Endothelial cell of umbilical vein (primary cell): ENCODE results near the gene ELK3. TPM values are rescaled to one million over a fixed set of nuclear protein-coding genes. Genes with fewer than 3 reads are reported as not detected.

Experiments
- BruUV-seq: library from RNA; stranded (reverse); fragments of 400-500 nt; replicated peaks from 2 replicates; lab custom pipeline; 2021; lab: Mats Ljungman, UMichigan
- CTCF ChIA-PET: fragments of 300-600, 350-600 bp; sonication (Branson Sonifier 250); formaldehyde crosslinking; loops from one replicate; lab custom pipeline; 2021; ENCODE audit warnings: antibody characterized with exemption, inconsistent platforms; lab: Charles Lee
- POLR2A ChIA-PET: fragments of 300-600, 350-600 bp; sonication (Branson Sonifier 250); formaldehyde crosslinking; loops from one replicate; lab custom pipeline; 2021; ENCODE audit warnings: antibody characterized with exemption, inconsistent platforms; lab: Charles Lee
- DNase-seq: peaks from one replicate; pipeline ENCODE4 v3.0.0-alpha.2; 2011; ENCODE audit warnings: low read depth, low spot score
- FAIRE-seq: peaks from 2 replicates; lab custom pipeline; 2011; peaks lifted over from hg19 to GRCh38; lab: Jason Lieb, UNC
- H2AFZ ChIP-seq: 2 replicates; pipeline ENCODE4 v1.6.0; 2012; ENCODE audit warnings: low read depth, low read length, control low read depth, inconsistent platforms
- H3K27ac ChIP-seq: 2 replicates; pipeline ENCODE4 v1.5.1; 2011; ENCODE audit warnings: low read depth, mild to moderate bottlenecking, control low read depth, low read length, moderate library complexity; ENCODE audit not compliant: insufficient read depth
- H3K27me3 ChIP-seq, 2 experiments: 2 replicates each; pipeline versions ENCODE4 v1.6.0 to v1.6.1; 2011; ENCODE audit warnings: low read length in 2 of 2, mixed read lengths in 1 of 2; ENCODE audit not compliant: control insufficient read depth in 2 of 2, insufficient read depth in 2 of 2
- H3K36me3 ChIP-seq, 2 experiments: 2 replicates in 1 of 2; 3 replicates in 1 of 2; pipeline ENCODE4 v1.5.1; 2011; ENCODE audit warnings: low read length in 2 of 2, mild to moderate bottlenecking in 1 of 2, moderate library complexity in 1 of 2; ENCODE audit not compliant: control insufficient read depth in 2 of 2, insufficient read depth in 2 of 2; ENCODE audit errors: extremely low read depth in 1 of 2
- H3K4me1 ChIP-seq: 3 replicates; pipeline ENCODE4 v1.5.1; 2011; ENCODE audit warnings: mild to moderate bottlenecking, low read length; ENCODE audit not compliant: control insufficient read depth, insufficient read depth; ENCODE audit errors: extremely low read depth
- H3K4me2 ChIP-seq: 2 replicates; pipeline ENCODE4 v1.6.1; 2011; ENCODE audit warnings: low read length, control low read depth, mixed read lengths; ENCODE audit not compliant: insufficient read depth
- H3K4me3 ChIP-seq, 3 experiments: fragments of 200-600 bp in 1 of 3; sonication (generic), shearing (Covaris generic) in 1 of 3; replicated peaks in 1 of 3; 2 replicates each; pipeline ENCODE4 v1.5.1; 2011 to 2016; ENCODE audit warnings: control low read depth in 3 of 3, low read length in 3 of 3, mild to moderate bottlenecking in 2 of 3, inconsistent platforms in 1 of 3, low read depth in 1 of 3, moderate library complexity in 1 of 3; ENCODE audit not compliant: insufficient read depth in 1 of 3
- H3K79me2 ChIP-seq: 2 replicates; pipeline ENCODE4 v1.6.0; 2012; ENCODE audit warnings: low read length, inconsistent platforms; ENCODE audit not compliant: control insufficient read depth, insufficient read depth
- H3K9ac ChIP-seq: replicated peaks from 2 replicates; pipeline ENCODE3; 2011; ENCODE audit warnings: low read length, control low read depth; ENCODE audit not compliant: insufficient read depth; ENCODE audit errors: extremely low read depth
- H3K9me1 ChIP-seq: replicated peaks from 3 replicates; pipeline ENCODE4 v1.6.0; 2011; ENCODE audit warnings: mild to moderate bottlenecking, low read length; ENCODE audit not compliant: control insufficient read depth, insufficient read depth; ENCODE audit errors: extremely low read depth
- H3K9me3 ChIP-seq: replicated peaks from 2 replicates; pipeline ENCODE4 v1.5.1; 2012; ENCODE audit warnings: low read length, inconsistent platforms; ENCODE audit not compliant: control insufficient read depth, insufficient read depth
- H4K20me1 ChIP-seq: replicated peaks from 2 replicates; pipeline ENCODE3; 2011; ENCODE audit warnings: mild to moderate bottlenecking, low read length; ENCODE audit not compliant: control insufficient read depth, insufficient read depth; ENCODE audit errors: extremely low read depth
- EZH2 ChIP-seq: IDR thresholded peaks from 2 replicates; pipeline ENCODE4 v1.6.1; 2012; ENCODE audit warnings: borderline replicate concordance, low read depth, mild to moderate bottlenecking, moderate library complexity, low read length, inconsistent platforms; ENCODE audit not compliant: severe bottlenecking
- FOS ChIP-seq: IDR thresholded peaks from 2 replicates; pipeline ENCODE4 v1.6.1; 2011; ENCODE audit warnings: mild to moderate bottlenecking, low read length, moderate library complexity, borderline replicate concordance; ENCODE audit not compliant: insufficient read depth
- GATA2 ChIP-seq: IDR thresholded peaks from 2 replicates; pipeline ENCODE4 v1.7.0; 2011; ENCODE audit warnings: low read depth, mild to moderate bottlenecking, moderate library complexity, mixed read lengths, low read length; ENCODE audit not compliant: insufficient read length, insufficient read depth
- JUN ChIP-seq: IDR thresholded peaks from 2 replicates; pipeline ENCODE4 v1.6.1; 2011; ENCODE audit warnings: borderline replicate concordance, low read depth; ENCODE audit not compliant: insufficient read length, insufficient read depth
- MAX ChIP-seq: IDR thresholded peaks from 2 replicates; pipeline ENCODE4 v1.6.1; 2011; ENCODE audit not compliant: insufficient read depth, insufficient read length
- MYC ChIP-seq: IDR thresholded peaks from one replicate; pipeline ENCODE4 v1.6.1; 2011; ENCODE audit warnings: mild to moderate bottlenecking, low read depth, low read length
- POLR2A ChIP-seq: IDR thresholded peaks from 2 replicates; pipeline ENCODE4 v1.6.1; 2012; ENCODE audit warnings: low read depth, mild to moderate bottlenecking, control low read depth, low read length
- POLR2AphosphoS5 ChIP-seq: IDR thresholded peaks from 2 replicates; pipeline ENCODE4 v1.6.1; 2012; ENCODE audit warnings: low read depth, mild to moderate bottlenecking, control low read depth, low read length, moderate library complexity; ENCODE audit not compliant: insufficient read depth
- dilution Hi-C: fragments of 300-500 bp; cut with MboI; formaldehyde crosslinking; loops from one replicate; pipeline ENCODE4 v1.15.0; 2019; ENCODE audit warnings: low sequenced_read_pairs; ENCODE audit not compliant: extremely low pct_ligation_motif_present
- intact Hi-C: fragments of 100-400 bp; cut with micrococcal nuclease; formaldehyde crosslinking; loops from one replicate; pipeline ENCODE4 v1.10.0; 2022
- polyA plus RNA-seq, 4 experiments: library from polyadenylated mRNA; depleted of rRNA in 3 of 4; stranded (reverse) in 3 of 4; unstranded in 1 of 4; fragments of >200 nt; gene quantifications; 2 replicates each; pipeline versions ENCODE4 v1.2.1 to v1.2.3, GENCODE V29; 2011 to 2012; ENCODE audit warnings: missing spikeins in 1 of 4
- total RNA-seq: library from RNA; stranded (reverse); gene quantifications from 2 replicates; pipeline ENCODE4 v1.2.3, GENCODE V29; 2021
- TF ChIP-seq, protein P1 (sequence below), 2 donors: IDR thresholded peaks; 1 replicate in 1 of 2; 2 replicates in 1 of 2; pipeline ENCODE4 v1.5.1; 2011; ENCODE audit warnings: low read length in 2 of 2, mild to moderate bottlenecking in 2 of 2, moderate library complexity in 2 of 2, control low read depth in 1 of 2, inconsistent platforms in 1 of 2, low read depth in 1 of 2; ENCODE audit not compliant: insufficient read depth in 1 of 2; ENCODE audit errors: extremely low read depth in 1 of 2

Gene ELK3
- total and polyA plus RNA-seq, 2 donors (not counting 3 experiments of a cell fraction or from before 2014, with no cell fraction given): 64.8 to 132 TPM

DNA sequence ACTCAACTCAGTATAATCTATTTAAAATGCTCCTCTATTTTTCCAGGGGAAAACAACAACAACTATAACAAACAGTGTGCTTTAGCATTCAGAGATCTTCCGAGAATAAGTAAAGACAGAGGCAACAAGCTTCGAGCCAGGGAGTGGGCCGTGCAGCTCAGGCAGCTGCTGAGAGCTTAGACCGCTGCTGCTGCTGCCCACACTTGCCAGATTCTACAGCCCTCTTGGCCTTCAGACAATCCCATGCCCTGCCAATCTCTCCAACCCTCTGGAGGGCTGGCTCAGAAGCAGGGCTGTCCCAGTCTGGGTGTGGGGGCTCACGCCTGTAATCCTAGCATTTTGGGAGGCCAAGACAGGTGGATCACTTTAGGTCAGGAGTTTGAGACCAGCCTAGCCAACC, 23.4 kb upstream of the ELK3 start:
- intact Hi-C loops: no loop called here
- Histone ChIP-seq H4K20me1 (no peaks in the 10 kb centered on the region), H3K36me3 (no peaks in the 10 kb centered on the region), H3K9me1 (no peaks in the 10 kb centered on the region), H3K9me3 (no peaks in the 10 kb centered on the region), H3K9ac (peak overlapping the region; percentile 13), H3K4me3 (no peak overlapping the region), H3K4me2 (no peak overlapping the region), H3K4me1 (peaks cover 35% of the 10 kb centered on the region), H3K79me2 (no peaks in the 10 kb centered on the region), H3K27me3 (no peaks in the 10 kb centered on the region), H3K27ac (no peak overlapping the region), H2AFZ (peak overlapping the region; percentile 83)
- TF ChIP-seq JUN: no peak
- no peak for TF ChIP-seq POLR2AphosphoS5
- no peak for TF ChIP-seq GATA2
- no peak for TF ChIP-seq POLR2A
- TF ChIP-seq MYC: no peak
- TF ChIP-seq MAX: no peak
- TF ChIP-seq, protein P1, sequence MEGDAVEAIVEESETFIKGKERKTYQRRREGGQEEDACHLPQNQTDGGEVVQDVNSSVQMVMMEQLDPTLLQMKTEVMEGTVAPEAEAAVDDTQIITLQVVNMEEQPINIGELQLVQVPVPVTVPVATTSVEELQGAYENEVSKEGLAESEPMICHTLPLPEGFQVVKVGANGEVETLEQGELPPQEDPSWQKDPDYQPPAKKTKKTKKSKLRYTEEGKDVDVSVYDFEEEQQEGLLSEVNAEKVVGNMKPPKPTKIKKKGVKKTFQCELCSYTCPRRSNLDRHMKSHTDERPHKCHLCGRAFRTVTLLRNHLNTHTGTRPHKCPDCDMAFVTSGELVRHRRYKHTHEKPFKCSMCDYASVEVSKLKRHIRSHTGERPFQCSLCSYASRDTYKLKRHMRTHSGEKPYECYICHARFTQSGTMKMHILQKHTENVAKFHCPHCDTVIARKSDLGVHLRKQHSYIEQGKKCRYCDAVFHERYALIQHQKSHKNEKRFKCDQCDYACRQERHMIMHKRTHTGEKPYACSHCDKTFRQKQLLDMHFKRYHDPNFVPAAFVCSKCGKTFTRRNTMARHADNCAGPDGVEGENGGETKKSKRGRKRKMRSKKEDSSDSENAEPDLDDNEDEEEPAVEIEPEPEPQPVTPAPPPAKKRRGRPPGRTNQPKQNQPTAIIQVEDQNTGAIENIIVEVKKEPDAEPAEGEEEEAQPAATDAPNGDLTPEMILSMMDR (IDR thresholded peaks at IDR 0.05; ENCODE audit: extremely low read depth in 1 of 2, insufficient read depth in 1 of 2, low read depth in 1 of 2, low read length in 2 of 2): no peak
- TF ChIP-seq FOS: no peak
- no peak for TF ChIP-seq EZH2
- BruUV-seq: no TSS peak
- ChIA-PET POLR2A (no interaction called here), CTCF (interaction anchor here (1.5 kb wide), 1 partner anchor 38 kb away, joined by 3 read pairs; no protein-coding TSS in a partner anchor)
- FAIRE-seq (no peak), DNase-seq (no peak)
- dilution Hi-C loops: no loop called here
